Coronary artery (tissue), 2 donors: ENCODE data around the gene AIMP1.

Source experiments
- DNase-seq: peaks from one replicate; pipeline ENCODE4 v3.0.0-alpha.2; 2017; ENCODE audit warnings: low spot score
- H3K27ac ChIP-seq, 2 donors: fragments of 200-600 bp; sonication (generic); one replicate each; pipeline ENCODE4 v1.5.1; 2016 to 2019
- H3K4me3 ChIP-seq: fragments of 200-600 bp; sonication (generic); 2 replicates; pipeline ENCODE4 v1.5.1; 2016; ENCODE audit warnings: mild to moderate bottlenecking, moderate library complexity
- TF ChIP-seq, protein P1 (sequence below): fragments of 200-600 bp; sonication (generic); IDR thresholded peaks from one replicate; pipeline ENCODE4 v1.5.1; 2019; ENCODE audit warnings: antibody characterized with exemption

Gene AIMP1

DNA sequence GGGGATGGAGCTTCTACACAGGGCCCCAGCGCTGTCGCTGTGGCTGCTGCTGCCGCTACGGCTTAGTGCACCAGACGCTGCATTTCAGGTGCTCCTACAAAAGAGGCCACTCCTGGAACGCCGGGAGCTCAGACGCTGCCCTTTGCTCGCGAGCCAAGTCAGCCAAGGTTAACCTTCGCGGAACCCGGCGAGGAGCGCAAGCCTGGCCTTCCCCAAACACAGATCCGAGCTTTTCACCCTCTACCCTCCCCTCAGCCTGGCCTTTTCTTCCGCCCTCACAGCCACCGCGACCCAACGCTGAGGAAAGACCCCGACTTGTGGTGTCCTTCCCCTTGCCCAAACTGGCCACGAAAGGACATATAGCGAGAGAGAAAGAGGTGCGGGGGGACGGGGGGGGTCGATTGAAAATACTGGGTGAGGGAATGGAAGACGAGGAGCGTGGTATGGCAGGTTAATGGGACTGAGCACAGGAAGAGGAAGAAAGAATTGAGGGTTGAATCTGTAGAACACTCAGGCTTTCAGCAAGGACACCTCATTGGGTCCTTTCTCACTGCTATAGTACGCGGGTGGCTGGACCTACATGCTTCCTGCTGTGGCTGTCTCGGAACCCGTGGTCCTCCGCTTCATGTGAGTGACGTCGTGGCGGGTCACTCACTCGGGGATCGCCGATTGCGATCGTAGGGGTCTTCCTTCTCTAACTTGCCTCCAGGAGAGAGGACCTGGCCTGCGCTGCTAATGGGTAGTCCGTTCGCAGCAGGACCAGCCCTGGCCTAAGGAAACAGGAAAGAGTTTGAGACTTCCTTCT, at the start of gene AIMP1, which contains the start of gene TBCK:
Gene AIMP1 (plus strand): TSS at position 583 of the 805 bp plus-strand sequence. CDS start 8,460 bp downstream, outside the sequence.
Gene TBCK (minus strand): TSS at position 242 of the 805 bp plus-strand sequence. CDS start 7,249 bp downstream, outside the sequence.
- Histone ChIP-seq H3K27ac (peak within 1 kb of the TSS; percentile 86 to 96), H3K4me3 (peak within 1 kb of the TSS; percentile 88)
- TF ChIP-seq, protein P1, sequence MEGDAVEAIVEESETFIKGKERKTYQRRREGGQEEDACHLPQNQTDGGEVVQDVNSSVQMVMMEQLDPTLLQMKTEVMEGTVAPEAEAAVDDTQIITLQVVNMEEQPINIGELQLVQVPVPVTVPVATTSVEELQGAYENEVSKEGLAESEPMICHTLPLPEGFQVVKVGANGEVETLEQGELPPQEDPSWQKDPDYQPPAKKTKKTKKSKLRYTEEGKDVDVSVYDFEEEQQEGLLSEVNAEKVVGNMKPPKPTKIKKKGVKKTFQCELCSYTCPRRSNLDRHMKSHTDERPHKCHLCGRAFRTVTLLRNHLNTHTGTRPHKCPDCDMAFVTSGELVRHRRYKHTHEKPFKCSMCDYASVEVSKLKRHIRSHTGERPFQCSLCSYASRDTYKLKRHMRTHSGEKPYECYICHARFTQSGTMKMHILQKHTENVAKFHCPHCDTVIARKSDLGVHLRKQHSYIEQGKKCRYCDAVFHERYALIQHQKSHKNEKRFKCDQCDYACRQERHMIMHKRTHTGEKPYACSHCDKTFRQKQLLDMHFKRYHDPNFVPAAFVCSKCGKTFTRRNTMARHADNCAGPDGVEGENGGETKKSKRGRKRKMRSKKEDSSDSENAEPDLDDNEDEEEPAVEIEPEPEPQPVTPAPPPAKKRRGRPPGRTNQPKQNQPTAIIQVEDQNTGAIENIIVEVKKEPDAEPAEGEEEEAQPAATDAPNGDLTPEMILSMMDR: no peak
- DNase-seq: peak; percentile 94

DNA sequence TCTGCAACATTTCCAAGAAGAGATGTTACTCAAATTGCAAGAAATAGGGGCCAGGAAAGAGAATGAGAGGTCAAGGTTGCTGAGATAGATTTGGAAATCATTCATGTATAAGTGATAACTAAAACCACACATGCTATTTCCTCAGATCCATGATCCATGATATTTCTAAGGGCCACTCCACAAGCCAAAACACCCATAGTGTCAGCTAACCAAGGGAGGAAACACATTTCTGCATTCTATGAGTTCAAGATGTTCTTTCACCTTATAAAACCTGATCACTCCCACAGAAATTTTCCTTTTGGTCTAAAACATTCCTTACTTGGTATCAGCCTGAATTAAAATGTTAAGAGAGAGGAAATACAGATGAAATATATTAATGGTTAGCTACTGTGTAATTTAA, 47.6 kb upstream of the AIMP1 start:
- no peak for DNase-seq
- H3K4me3 ChIP-seq: no peak overlapping the region
- H3K27ac ChIP-seq: no peak overlapping the region
- TF ChIP-seq, protein P1: no peak

DNA sequence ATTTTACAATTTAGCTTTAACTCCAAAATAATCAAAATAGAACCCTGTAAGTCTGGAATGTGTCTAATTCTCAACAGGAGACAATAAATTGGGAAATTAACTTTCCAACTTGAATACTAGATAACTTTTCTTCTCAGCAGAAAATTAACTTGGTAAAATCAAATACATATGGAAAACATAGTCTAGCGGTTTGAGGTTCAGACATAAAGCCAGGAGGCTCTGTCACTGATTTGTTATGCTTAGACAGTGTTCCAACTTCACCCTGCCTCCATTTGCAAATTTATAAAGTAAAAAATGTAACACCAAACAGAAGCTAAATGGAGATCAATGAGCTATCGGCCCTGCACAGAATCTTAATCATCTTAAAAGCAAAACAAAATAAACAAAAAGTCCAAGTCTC, 46.6 kb upstream of the AIMP1 start:
- H3K27ac ChIP-seq: no peak overlapping the region
- TF ChIP-seq, protein P1: no peak
- DNase-seq: no peak

DNA sequence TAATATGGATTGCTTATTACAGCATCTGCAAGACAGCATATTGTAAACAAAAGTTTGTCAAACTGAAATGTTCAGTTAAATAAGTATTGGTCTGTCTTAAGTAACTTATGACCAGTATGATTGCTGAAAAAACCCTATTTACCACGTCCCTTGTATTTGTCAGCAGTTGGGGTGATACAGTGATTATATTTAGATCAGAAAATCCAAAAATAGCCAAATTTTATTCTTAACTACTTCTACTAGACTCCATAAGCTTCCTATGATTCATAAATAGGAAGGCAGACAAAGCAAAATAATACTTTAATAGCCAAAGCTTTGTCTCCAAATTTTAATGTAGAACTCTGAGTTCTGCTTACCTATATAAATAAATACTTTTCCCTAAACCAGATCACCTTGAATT, 45.6 kb upstream of the AIMP1 start:
- Histone ChIP-seq H3K27ac (no peak overlapping the region), H3K4me3 (no peak overlapping the region)
- DNase-seq: no peak
- TF ChIP-seq, protein P1: no peak

More for the DNA sequence above, 46.6 kb upstream of the AIMP1 start:
- no peak overlapping the region for H3K4me3 ChIP-seq

DNA sequence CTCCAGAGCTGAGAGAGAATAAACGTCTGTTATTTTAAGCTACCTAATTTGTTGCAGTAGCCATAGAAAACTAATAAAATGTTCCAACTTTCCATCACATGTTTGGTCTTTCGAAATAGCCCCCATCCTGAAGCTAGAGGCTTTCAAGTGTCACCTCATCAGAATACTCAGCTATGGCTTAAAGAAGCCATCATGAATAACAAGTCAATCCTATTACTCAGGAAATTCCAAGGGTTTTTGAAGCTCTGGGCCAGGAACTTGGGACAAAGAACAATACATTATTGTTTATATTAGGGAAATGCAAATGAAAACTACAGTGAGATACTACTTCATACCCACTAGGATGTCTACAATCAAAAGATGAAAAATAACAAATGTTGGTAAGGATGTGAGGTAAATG, 42.5 kb upstream of the AIMP1 start:
- Histone ChIP-seq H3K27ac (no peak overlapping the region), H3K4me3 (no peak overlapping the region)
- no peak for DNase-seq
- TF ChIP-seq, protein P1: no peak

DNA sequence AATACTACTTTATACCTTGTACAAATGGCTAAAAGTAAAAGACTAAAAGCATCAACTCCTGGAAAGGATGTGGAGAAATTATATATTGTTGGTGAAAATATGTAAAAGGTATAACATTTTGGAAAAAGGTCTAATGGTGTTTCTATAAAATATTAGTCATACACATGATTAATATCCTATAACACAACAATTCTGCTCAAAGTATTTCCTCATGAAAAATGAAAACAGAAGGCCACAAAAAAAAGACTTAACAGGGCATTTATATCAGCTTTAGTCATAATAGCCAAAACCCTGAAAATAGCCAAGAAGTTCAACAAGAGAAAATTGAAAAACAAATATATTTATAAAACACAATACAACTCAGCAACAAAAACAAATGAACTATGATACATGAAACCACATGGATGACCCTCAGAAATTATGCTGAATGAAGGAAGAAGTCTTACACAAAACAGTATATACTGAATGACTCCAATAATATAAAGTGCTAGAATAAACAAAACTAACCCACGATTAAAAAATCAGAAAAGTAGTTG, 39.1 kb upstream of the AIMP1 start:
- DNase-seq: no peak
- TF ChIP-seq, protein P1: no peak
- Histone ChIP-seq H3K4me3 (no peak overlapping the region), H3K27ac (no peak overlapping the region)

DNA sequence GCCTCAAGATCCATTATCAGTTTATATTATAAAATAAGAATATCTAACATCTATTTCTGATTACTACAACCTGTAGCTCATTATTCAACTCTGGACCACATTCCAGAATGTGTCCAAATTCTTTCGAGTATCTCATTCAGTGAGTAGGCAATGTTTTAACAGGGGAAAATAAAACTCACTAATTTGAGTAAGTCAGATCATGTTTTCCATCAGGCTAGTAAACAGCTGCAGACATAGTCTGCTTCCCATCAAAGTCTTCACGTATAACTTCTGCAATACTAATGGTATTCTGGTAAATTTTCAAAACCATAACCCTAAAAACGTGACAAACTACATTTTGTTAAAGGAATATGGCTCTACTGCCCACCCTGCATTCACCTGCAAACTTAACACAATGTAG, 32.1 kb upstream of the AIMP1 start:
- TF ChIP-seq, protein P1: no peak
- H3K4me3 ChIP-seq: no peak overlapping the region
- H3K27ac ChIP-seq: no peak overlapping the region
- no peak for DNase-seq
